ENCODE data around the gene VAV2. TPM values are rescaled to one million over a fixed set of nuclear protein-coding genes. Genes with fewer than 3 reads are reported as not detected.
A peak's percentile ranks its signal among the peaks of the same experiment; 100 is the strongest.

Gene VAV2
- total RNA-seq, 1 donor from 2014 or later, result 34.6 TPM

- peak; percentile 58 for DNase-seq
- intact Hi-C loops (cut with DNase I), result no loop called here
Measured at GRCh38 chr9:133945977-133946753, 46.0 kb downstream of the VAV2 start.

GRCh38 chr9:133945314-133945975 lies 46.7 kb downstream of the VAV2 start:
- no peak overlapping the region for H3K4me3 ChIP-seq
- H3K9me3 ChIP-seq, result no peaks in the 10 kb centered on the region
- intact Hi-C loops (cut with DNase I), result no loop called here
- TF ChIP-seq, protein P1, sequence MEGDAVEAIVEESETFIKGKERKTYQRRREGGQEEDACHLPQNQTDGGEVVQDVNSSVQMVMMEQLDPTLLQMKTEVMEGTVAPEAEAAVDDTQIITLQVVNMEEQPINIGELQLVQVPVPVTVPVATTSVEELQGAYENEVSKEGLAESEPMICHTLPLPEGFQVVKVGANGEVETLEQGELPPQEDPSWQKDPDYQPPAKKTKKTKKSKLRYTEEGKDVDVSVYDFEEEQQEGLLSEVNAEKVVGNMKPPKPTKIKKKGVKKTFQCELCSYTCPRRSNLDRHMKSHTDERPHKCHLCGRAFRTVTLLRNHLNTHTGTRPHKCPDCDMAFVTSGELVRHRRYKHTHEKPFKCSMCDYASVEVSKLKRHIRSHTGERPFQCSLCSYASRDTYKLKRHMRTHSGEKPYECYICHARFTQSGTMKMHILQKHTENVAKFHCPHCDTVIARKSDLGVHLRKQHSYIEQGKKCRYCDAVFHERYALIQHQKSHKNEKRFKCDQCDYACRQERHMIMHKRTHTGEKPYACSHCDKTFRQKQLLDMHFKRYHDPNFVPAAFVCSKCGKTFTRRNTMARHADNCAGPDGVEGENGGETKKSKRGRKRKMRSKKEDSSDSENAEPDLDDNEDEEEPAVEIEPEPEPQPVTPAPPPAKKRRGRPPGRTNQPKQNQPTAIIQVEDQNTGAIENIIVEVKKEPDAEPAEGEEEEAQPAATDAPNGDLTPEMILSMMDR (IDR thresholded peaks at IDR 0.05), result no peak
- H3K36me3 ChIP-seq, result no peaks in the 10 kb centered on the region
- H3K4me1 ChIP-seq, result peaks cover 15% of the 10 kb centered on the region
- DNase-seq (peak; percentile 52), ATAC-seq (no peak)
- H3K27me3 ChIP-seq, result no peaks in the 10 kb centered on the region
- no peak overlapping the region for H3K27ac ChIP-seq

More at GRCh38 chr9:133945977-133946753, 46.0 kb downstream of the VAV2 start:
- Histone ChIP-seq H3K27ac (no peak overlapping the region), H3K4me1 (peaks cover 16% of the 10 kb centered on the region), H3K4me3 (no peak overlapping the region), H3K27me3 (no peaks in the 10 kb centered on the region), H3K36me3 (no peaks in the 10 kb centered on the region), H3K9me3 (no peaks in the 10 kb centered on the region)
- TF ChIP-seq, protein P1 (IDR thresholded peaks at IDR 0.05), result no peak
- no peak for ATAC-seq

GRCh38 chr9:133944746-133945135 lies 47.4 kb downstream of the VAV2 start:
- DNase-seq (peak; percentile 58), ATAC-seq (no peak)
- Histone ChIP-seq H3K27ac (no peak overlapping the region), H3K36me3 (no peaks in the 10 kb centered on the region), H3K27me3 (no peaks in the 10 kb centered on the region), H3K4me3 (no peak overlapping the region), H3K4me1 (peaks cover 15% of the 10 kb centered on the region), H3K9me3 (no peaks in the 10 kb centered on the region)
- intact Hi-C loops (cut with DNase I), result no loop called here
- TF ChIP-seq, protein P1 (IDR thresholded peaks at IDR 0.05), result no peak

GRCh38 chr9:133943781-133944745 lies 48.1 kb downstream of the VAV2 start:
- H3K4me3 ChIP-seq, result no peak overlapping the region
- H3K27me3 ChIP-seq, result no peaks in the 10 kb centered on the region
- peaks cover 15% of the 10 kb centered on the region for H3K4me1 ChIP-seq
- ATAC-seq, result no peak
- peak; percentile 56 for DNase-seq
- TF ChIP-seq, protein P1 (IDR thresholded peaks at IDR 0.05), result no peak
- no peaks in the 10 kb centered on the region for H3K36me3 ChIP-seq
- no peaks in the 10 kb centered on the region for H3K9me3 ChIP-seq
- intact Hi-C loops (cut with DNase I), result no loop called here
- H3K27ac ChIP-seq, result no peak overlapping the region

DNA sequence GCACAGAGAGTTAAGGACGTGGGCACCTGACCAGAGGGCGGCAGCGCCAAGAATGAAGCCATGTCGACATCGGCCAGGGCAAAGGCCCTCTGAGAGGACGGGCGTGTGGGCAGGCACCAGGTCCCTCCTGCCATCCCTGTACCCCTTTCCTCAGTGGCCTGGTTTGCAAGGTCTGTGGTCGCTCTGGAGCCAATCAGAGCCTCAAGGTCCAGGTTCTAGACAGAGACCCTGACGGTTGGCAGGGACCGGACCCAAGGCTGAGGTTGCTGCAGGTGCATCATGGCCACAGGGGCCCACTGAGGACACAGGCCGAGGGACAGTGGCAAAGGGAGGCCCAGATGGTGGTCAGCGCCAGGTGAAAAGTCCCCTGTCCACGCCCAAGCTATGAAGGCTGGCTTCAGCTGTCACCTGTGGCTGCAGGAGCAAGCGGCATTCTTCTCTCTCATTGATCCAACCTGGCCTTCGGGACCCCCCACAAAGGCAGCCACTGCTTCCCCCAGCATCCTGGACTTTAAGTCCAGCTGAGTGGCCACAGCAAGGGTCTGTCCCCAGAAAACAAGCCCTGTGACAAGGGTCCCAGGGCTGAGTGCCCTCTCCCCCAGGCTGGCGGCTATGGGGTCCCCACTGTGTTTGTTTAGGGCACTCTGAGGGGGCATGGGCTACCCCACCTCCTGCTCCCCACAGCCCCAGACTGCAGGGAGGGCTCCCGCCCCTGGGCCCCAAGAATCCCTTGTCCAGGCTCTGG lies 48.9 kb downstream of the VAV2 start:
- DNase-seq (peak; percentile 49), ATAC-seq (no peak)
- Histone ChIP-seq H3K36me3 (peaks cover 6% of the 10 kb centered on the region), H3K9me3 (no peaks in the 10 kb centered on the region), H3K27me3 (no peaks in the 10 kb centered on the region), H3K4me3 (no peak overlapping the region), H3K4me1 (peaks cover 11% of the 10 kb centered on the region), H3K27ac (no peak overlapping the region)
- TF ChIP-seq, protein P1 (IDR thresholded peaks at IDR 0.05), result no peak
- intact Hi-C loops (cut with DNase I), result no loop called here
